Measurements from ENCODE around the gene FETUB.

DNA sequence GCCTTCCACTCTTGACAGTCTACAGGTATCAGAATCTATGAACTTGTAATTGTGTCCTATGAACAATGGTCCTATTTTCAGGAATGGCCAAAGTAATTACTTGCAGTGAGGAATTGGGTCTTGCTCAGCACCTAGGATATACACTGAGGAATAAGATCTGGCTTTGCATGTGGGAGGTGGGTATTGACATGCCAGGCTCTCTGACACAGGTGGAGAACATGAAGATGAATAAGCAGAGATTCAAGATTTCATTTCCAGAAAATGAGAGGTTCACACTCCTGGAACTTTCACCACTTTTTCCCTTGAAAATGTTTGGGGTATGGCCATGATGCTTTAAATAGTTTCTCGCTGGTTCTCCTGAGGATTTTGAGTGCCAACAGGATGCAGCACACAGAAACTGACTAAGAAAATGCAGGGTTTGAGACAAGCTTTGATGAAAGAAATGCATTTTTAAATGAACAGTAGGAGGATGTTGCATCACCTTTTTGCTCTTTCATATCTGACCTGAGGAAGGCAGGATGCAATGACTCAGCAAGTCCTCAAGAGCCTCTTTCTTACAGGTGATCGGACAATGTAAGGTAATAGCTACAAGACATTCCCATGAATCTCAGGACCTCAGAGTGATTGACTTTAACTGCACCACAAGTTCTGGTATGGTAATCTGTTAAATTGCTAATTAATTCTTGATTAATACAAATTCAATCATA lies 29.3 kb downstream of the FETUB start:
- TF ChIP-seq, protein P1, sequence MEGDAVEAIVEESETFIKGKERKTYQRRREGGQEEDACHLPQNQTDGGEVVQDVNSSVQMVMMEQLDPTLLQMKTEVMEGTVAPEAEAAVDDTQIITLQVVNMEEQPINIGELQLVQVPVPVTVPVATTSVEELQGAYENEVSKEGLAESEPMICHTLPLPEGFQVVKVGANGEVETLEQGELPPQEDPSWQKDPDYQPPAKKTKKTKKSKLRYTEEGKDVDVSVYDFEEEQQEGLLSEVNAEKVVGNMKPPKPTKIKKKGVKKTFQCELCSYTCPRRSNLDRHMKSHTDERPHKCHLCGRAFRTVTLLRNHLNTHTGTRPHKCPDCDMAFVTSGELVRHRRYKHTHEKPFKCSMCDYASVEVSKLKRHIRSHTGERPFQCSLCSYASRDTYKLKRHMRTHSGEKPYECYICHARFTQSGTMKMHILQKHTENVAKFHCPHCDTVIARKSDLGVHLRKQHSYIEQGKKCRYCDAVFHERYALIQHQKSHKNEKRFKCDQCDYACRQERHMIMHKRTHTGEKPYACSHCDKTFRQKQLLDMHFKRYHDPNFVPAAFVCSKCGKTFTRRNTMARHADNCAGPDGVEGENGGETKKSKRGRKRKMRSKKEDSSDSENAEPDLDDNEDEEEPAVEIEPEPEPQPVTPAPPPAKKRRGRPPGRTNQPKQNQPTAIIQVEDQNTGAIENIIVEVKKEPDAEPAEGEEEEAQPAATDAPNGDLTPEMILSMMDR (IDR thresholded peaks at IDR 0.05; ENCODE audit: insufficient read depth, low read length) = no peak
- TF ChIP-seq POLR2AphosphoS5 (IDR thresholded peaks at IDR 0.05; ENCODE audit: low read depth) = no peak
- TF ChIP-seq, protein P2, sequence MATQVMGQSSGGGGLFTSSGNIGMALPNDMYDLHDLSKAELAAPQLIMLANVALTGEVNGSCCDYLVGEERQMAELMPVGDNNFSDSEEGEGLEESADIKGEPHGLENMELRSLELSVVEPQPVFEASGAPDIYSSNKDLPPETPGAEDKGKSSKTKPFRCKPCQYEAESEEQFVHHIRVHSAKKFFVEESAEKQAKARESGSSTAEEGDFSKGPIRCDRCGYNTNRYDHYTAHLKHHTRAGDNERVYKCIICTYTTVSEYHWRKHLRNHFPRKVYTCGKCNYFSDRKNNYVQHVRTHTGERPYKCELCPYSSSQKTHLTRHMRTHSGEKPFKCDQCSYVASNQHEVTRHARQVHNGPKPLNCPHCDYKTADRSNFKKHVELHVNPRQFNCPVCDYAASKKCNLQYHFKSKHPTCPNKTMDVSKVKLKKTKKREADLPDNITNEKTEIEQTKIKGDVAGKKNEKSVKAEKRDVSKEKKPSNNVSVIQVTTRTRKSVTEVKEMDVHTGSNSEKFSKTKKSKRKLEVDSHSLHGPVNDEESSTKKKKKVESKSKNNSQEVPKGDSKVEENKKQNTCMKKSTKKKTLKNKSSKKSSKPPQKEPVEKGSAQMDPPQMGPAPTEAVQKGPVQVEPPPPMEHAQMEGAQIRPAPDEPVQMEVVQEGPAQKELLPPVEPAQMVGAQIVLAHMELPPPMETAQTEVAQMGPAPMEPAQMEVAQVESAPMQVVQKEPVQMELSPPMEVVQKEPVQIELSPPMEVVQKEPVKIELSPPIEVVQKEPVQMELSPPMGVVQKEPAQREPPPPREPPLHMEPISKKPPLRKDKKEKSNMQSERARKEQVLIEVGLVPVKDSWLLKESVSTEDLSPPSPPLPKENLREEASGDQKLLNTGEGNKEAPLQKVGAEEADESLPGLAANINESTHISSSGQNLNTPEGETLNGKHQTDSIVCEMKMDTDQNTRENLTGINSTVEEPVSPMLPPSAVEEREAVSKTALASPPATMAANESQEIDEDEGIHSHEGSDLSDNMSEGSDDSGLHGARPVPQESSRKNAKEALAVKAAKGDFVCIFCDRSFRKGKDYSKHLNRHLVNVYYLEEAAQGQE (IDR thresholded peaks at IDR 0.05; ENCODE audit: insufficient replicate concordance, low read depth) = no peak
- no peak for TF ChIP-seq GABPA (IDR thresholded peaks at IDR 0.05; ENCODE audit: low read depth)
- no peak for TF ChIP-seq SPI1 (IDR thresholded peaks at IDR 0.05; ENCODE audit: borderline replicate concordance, low read depth)
